Thyroid gland (tissue), 4 donors: ENCODE data around the gene MAD1L1. TPM values are rescaled to one million over a fixed set of nuclear protein-coding genes. Genes with fewer than 3 reads are reported as not detected.

Experiments used
- DNase-seq, 2 donors: peaks; one replicate each; pipeline ENCODE4 v3.0.0-alpha.2; 2019
- H3K27ac ChIP-seq, 3 donors: fragments of 200-600 bp; sonication (generic); 1 replicate in 2 of 3; 2 replicates in 1 of 3; pipeline ENCODE4 v1.5.1; 2016 to 2019; ENCODE audit warnings: mild to moderate bottlenecking in 1 of 3, moderate library complexity in 1 of 3
- H3K27me3 ChIP-seq: fragments of 200-600 bp; sonication (generic); one replicate; pipeline ENCODE4 v1.5.1; 2019
- H3K36me3 ChIP-seq, 2 donors: fragments of 200-600 bp; sonication (generic); one replicate each; pipeline ENCODE4 v1.5.1; 2016 to 2019
- H3K4me1 ChIP-seq, 2 donors: fragments of 200-600 bp; sonication (generic); one replicate each; pipeline ENCODE4 v1.5.1; 2017 to 2019
- H3K4me3 ChIP-seq, 3 donors: fragments of 200-600 bp; sonication (generic); replicated peaks in 1 of 3; 1 replicate in 2 of 3; 2 replicates in 1 of 3; pipeline ENCODE4 v1.5.1; 2016; ENCODE audit warnings: mild to moderate bottlenecking in 1 of 3
- H3K9me3 ChIP-seq: fragments of 200-600 bp; sonication (generic); one replicate; pipeline ENCODE4 v1.5.1; 2017
- CTCF ChIP-seq, 6 experiments: fragments of 200-600 bp in 3 of 6; fragments of 450-650 bp in 3 of 6; sonication (generic) in 3 of 6; IDR thresholded peaks; one replicate each; pipeline ENCODE4 v1.5.1; 2016 to 2019; ENCODE audit warnings: antibody characterized with exemption in 6 of 6, mild to moderate bottlenecking in 2 of 6, inconsistent platforms in 1 of 6, moderate library complexity in 1 of 6
- POLR2A ChIP-seq, 2 donors: fragments of 450-650 bp; IDR thresholded peaks; one replicate each; pipeline ENCODE4 v1.6.1; 2017; ENCODE audit warnings: antibody characterized with exemption in 2 of 2, mild to moderate bottlenecking in 2 of 2, moderate library complexity in 1 of 2
- WGBS, 2 donors: methylation state at CpG; one replicate each; pipeline ENCODE4 v1.1.5; 2017; 5-methylcytosine and 5-hydroxymethylcytosine counted together
- intact Hi-C: fragments of 100-400 bp; cut with DNase I; formaldehyde crosslinking; loops from one replicate; pipeline ENCODE4 v1.15.1; 2023
- total RNA-seq, 4 donors: library from RNA; depleted of rRNA; stranded (reverse); fragments of >200 nt; gene quantifications; one replicate each; pipeline ENCODE4 v1.2.3, GENCODE V29; 2016

MAD1L1 gene
- total RNA-seq, 4 donors from 2014 or later: 27.4 to 38.6 (median 33.9) TPM

GRCh38 chr7:2230226-2230625, 2.5 kb downstream of the MAD1L1 start:
- peaks cover 27 to 33% of the 10 kb centered on the region in 2 donors for H3K4me1 ChIP-seq
- H3K27ac ChIP-seq: no peak overlapping the region
- peaks cover 6 to 9% of the 10 kb centered on the region in 2 donors for H3K36me3 ChIP-seq
- H3K4me3 ChIP-seq: no peak overlapping the region
- DNase-seq: no peak
- intact Hi-C loops: no loop called here
- H3K27me3 ChIP-seq: no peaks in the 10 kb centered on the region
- TF ChIP-seq POLR2A (IDR thresholded peaks at IDR 0.05): no peak
- TF ChIP-seq CTCF (IDR thresholded peaks at IDR 0.05): no peak
- WGBS, 2 donors: 95% methylated on average over 8 of the region's 8 CpGs
- H3K9me3 ChIP-seq: no peaks in the 10 kb centered on the region

- H3K27me3 ChIP-seq: no peaks in the 10 kb centered on the region
- no peak overlapping the region for H3K4me3 ChIP-seq
Observed at GRCh38 chr7:2229467-2229866, 3.3 kb downstream of the MAD1L1 start.

GRCh38 chr7:2228921-2229320, 3.8 kb downstream of the MAD1L1 start:
- intact Hi-C loops: no loop called here
- TF ChIP-seq POLR2A (IDR thresholded peaks at IDR 0.05) (no peak), CTCF (IDR thresholded peaks at IDR 0.05) (no peak)
- no peaks in the 10 kb centered on the region for H3K27me3 ChIP-seq
- peaks cover 36 to 45% of the 10 kb centered on the region in 2 donors for H3K4me1 ChIP-seq
- no peak for DNase-seq
- H3K27ac ChIP-seq: no peak overlapping the region
- WGBS, 2 donors: 87 to 91% methylated on average over 8 of the region's 8 CpGs
- no peaks in the 10 kb centered on the region for H3K36me3 ChIP-seq
- no peak overlapping the region for H3K4me3 ChIP-seq
- H3K9me3 ChIP-seq: no peaks in the 10 kb centered on the region

More at GRCh38 chr7:2229467-2229866, 3.3 kb downstream of the MAD1L1 start:
- Histone ChIP-seq H3K27ac (no peak overlapping the region), H3K4me1 (peaks cover 31 to 40% of the 10 kb centered on the region in 2 donors), H3K36me3 (peaks cover 0 to 1% of the 10 kb centered on the region in 2 donors), H3K9me3 (no peaks in the 10 kb centered on the region)
- no peak for TF ChIP-seq CTCF (IDR thresholded peaks at IDR 0.05)
- no peak for TF ChIP-seq POLR2A (IDR thresholded peaks at IDR 0.05)
- intact Hi-C loops: no loop called here
- DNase-seq: no peak
- 80 to 97% methylated on average over 1 to 7 of the region's 7 CpGs for WGBS, 2 donors

- H3K4me1 ChIP-seq: peaks cover 35 to 46% of the 10 kb centered on the region in 2 donors
- no peaks in the 10 kb centered on the region for H3K36me3 ChIP-seq
- H3K4me3 ChIP-seq: no peak overlapping the region
- no peaks in the 10 kb centered on the region for H3K27me3 ChIP-seq
- intact Hi-C loops: no loop called here
- TF ChIP-seq POLR2A (IDR thresholded peaks at IDR 0.05) (no peak), CTCF (IDR thresholded peaks at IDR 0.05) (no peak)
- no peaks in the 10 kb centered on the region for H3K9me3 ChIP-seq
- peak overlapping the region in 1 of 3 donors; percentile 90 for H3K27ac ChIP-seq
- no peak for DNase-seq
- whole genome bisulfite sequencing, 2 donors: 88 to 90% methylated on average over 12 to 15 of the region's 15 CpGs
Observed at GRCh38 chr7:2227699-2228098, 5.0 kb downstream of the MAD1L1 start.

- Histone ChIP-seq H3K36me3 (peaks cover 5 to 8% of the 10 kb centered on the region in 2 donors), H3K4me3 (no peak overlapping the region), H3K9me3 (no peaks in the 10 kb centered on the region), H3K27me3 (no peaks in the 10 kb centered on the region), H3K27ac (peak overlapping the region; percentile 90 to 98 (median 95)), H3K4me1 (peaks cover 24 to 35% of the 10 kb centered on the region in 2 donors)
- intact Hi-C loops: no loop called here
- DNase-seq: no peak
- WGBS, 2 donors: 94 to 97% methylated on average over 13 of the region's 13 CpGs
- TF ChIP-seq POLR2A (IDR thresholded peaks at IDR 0.05) (no peak), CTCF (IDR thresholded peaks at IDR 0.05) (no peak)
Observed at GRCh38 chr7:2225830-2226229, 6.9 kb downstream of the MAD1L1 start.
